ENCODE data around the gene NEUROD2.
"Not testable (repeated sequence)": the region's sequence is repeated elsewhere in the genome, so short reads cannot be mapped to it uniquely, and the experiment has no call there.

The NEUROD2 gene

DNA sequence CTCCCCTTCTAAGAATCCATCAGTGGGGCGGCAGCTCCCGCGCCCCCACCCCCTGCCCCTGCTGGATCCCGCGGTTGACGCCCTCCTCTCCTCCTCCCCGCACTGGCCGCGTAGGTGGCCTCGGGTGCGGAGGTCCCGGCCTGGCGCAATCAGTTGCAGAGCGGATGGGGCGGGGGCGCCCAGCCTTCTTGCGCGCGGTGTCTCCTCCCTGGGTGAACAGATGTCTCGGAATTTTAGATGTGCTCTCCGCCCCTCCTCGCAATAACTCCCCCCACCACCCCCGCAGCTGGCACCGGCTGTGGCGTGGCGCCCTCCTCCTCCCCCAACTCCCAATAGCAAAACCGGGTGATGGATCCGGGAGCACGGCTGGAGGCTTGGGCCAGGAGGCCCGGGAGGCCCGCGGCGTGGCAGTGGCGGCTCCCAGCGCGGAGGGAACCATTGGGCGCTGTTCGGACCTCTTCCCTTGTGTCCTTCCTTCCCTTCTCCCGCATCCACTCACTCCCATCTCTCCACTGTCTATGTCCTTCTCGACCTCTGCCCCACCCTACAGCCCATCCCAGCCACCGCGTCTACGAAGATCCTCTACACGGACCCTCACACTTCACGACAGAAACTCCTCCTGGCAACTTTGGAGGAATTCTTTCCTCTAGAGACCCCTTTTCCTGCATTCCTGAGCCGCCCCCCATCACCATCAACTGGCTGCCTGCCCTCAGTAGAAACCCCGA is 11.0 kb downstream of the NEUROD2 start:
- Histone ChIP-seq H3K4me1 (ENCODE audit: control insufficient read depth, insufficient read depth, low read length) (peaks cover 15% of the 10 kb centered on the region), H3K9ac (ENCODE audit: low read length) (no peak overlapping the region), H3K4me3 (ENCODE audit: low read length) (no peak overlapping the region), H3K9me3 (ENCODE audit: control insufficient read depth, low read length) (no peaks in the 10 kb centered on the region), H3K27me3 (ENCODE audit: control insufficient read depth, insufficient read depth, low read length) (peaks cover 84% of the 10 kb centered on the region), H3K36me3 (ENCODE audit: control insufficient read depth, insufficient read depth, low read length) (no peaks in the 10 kb centered on the region)

GRCh38 chr17:39595928-39596510 is 11.7 kb downstream of the NEUROD2 start:
- H3K9ac ChIP-seq (ENCODE audit: low read length): no peak overlapping the region
- H3K4me1 ChIP-seq (ENCODE audit: control insufficient read depth, insufficient read depth, low read length): peaks cover 15% of the 10 kb centered on the region
- no peaks in the 10 kb centered on the region for H3K9me3 ChIP-seq (ENCODE audit: control insufficient read depth, low read length)
- H3K36me3 ChIP-seq (ENCODE audit: control insufficient read depth, insufficient read depth, low read length): no peaks in the 10 kb centered on the region
- peaks cover 77% of the 10 kb centered on the region for H3K27me3 ChIP-seq (ENCODE audit: control insufficient read depth, insufficient read depth, low read length)
- H3K4me3 ChIP-seq (ENCODE audit: low read length): no peak overlapping the region

GRCh38 chr17:39595294-39595693 is 12.4 kb downstream of the NEUROD2 start:
- Histone ChIP-seq H3K27me3 (ENCODE audit: control insufficient read depth, insufficient read depth, low read length) (peaks cover 70% of the 10 kb centered on the region), H3K9ac (ENCODE audit: low read length) (no peak overlapping the region), H3K9me3 (ENCODE audit: control insufficient read depth, low read length) (no peaks in the 10 kb centered on the region), H3K4me1 (ENCODE audit: control insufficient read depth, insufficient read depth, low read length) (peaks cover 15% of the 10 kb centered on the region), H3K36me3 (ENCODE audit: control insufficient read depth, insufficient read depth, low read length) (no peaks in the 10 kb centered on the region), H3K4me3 (ENCODE audit: low read length) (no peak overlapping the region)

DNA sequence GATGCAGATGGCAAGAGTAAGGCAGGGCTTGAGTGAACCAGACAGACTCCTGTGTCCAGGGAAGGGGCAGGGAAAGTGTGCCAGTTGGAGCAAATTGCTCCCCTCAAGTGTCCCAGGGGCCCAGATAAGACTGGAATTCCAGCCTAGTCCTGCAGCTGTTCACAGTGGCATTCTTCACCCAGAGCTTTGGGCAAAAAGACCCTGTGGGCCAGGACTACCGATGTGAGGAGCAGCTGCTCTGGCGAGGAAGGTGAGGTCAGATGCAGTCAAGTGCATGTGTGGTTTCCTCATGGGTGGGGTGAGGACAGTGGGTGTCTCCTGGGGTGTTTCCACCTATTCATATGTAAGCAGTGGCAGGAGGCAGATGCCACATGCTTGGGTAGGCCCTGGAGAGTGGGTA is 14.3 kb downstream of the NEUROD2 start:
- no peaks in the 10 kb centered on the region for H3K36me3 ChIP-seq (ENCODE audit: control insufficient read depth, insufficient read depth, low read length)
- H3K9me3 ChIP-seq (ENCODE audit: control insufficient read depth, low read length): no peaks in the 10 kb centered on the region
- no peak overlapping the region for H3K4me3 ChIP-seq (ENCODE audit: low read length)
- H3K9ac ChIP-seq (ENCODE audit: low read length): no peak overlapping the region
- peaks cover 54% of the 10 kb centered on the region for H3K27me3 ChIP-seq (ENCODE audit: control insufficient read depth, insufficient read depth, low read length)
- H3K4me1 ChIP-seq (ENCODE audit: control insufficient read depth, insufficient read depth, low read length): no peaks in the 10 kb centered on the region

DNA sequence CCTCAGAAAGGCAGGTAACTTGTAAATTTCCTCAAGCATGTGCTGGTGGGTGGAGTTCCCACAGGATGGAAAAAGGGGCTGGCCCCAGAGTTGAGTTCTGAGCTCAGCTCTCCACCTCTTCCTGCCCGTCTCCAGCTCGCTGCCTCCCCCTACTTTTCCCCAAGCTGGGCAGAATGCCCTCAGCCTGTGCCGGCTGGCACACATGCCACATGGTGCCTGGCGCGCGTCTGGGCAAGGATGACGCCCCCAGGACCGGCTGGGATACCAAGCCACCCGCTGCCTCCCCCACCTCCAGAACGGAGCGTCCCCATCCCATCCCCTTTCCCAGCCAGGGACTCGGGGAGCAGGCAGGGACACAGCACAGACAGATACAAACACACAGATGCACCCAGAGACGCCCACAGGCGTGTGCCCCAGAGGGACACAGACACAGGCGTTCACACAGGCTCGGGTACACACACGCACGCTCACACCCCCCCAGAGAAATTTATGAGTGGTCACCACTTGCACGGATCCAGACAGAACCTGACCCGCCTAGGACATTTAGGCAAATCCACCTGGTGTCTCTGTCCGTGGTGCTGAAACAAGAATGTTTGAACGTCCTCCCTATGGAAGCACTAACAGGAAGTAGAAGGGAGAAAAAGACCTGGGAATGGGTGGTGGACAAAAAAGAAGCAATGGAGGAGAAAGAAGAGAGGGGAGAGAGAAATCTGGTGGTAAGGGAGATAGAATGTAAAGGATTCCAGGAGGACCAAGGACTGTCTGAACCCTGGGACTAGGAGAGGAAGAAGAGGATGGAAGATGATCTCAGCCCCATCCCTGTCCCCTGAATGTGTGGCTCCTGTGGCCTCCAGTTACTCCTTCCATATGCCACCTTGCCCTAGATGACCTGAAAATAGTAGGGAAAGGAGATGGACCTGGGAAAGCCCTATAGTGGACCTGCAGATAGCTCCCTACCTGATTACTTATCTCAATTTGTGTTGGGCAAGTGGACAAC is 15.5 kb downstream of the NEUROD2 start:
- Histone ChIP-seq H3K9me3 (ENCODE audit: control insufficient read depth, low read length) (no peaks in the 10 kb centered on the region), H3K36me3 (ENCODE audit: control insufficient read depth, insufficient read depth, low read length) (no peaks in the 10 kb centered on the region), H3K27me3 (ENCODE audit: control insufficient read depth, insufficient read depth, low read length) (peaks cover 43% of the 10 kb centered on the region), H3K9ac (ENCODE audit: low read length) (no peak overlapping the region), H3K4me3 (ENCODE audit: low read length) (no peak overlapping the region), H3K4me1 (ENCODE audit: control insufficient read depth, insufficient read depth, low read length) (no peaks in the 10 kb centered on the region)

DNA sequence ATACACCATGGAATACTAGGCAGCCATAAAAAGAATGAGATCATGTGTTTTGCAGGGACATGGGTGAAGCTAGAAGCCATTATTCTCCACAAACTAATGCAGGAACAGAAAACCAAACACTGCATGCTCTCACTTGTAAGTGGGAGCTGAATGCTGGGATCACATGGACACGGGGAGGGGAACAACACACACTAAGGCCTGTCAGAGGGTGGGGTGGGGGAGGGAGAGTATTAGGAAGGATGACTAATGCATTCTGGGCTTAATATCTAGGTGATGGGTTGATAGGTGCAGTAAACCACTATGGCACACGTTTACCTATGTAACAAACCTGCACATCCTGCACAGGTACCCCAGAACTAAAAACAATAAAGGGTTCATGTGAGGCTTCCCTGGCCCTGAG is 17.5 kb downstream of the NEUROD2 start:
- not testable (repeated sequence) for H3K36me3 ChIP-seq (ENCODE audit: control insufficient read depth, insufficient read depth, low read length); H3K4me3 ChIP-seq (ENCODE audit: low read length); H3K9ac ChIP-seq (ENCODE audit: low read length); H3K4me1 ChIP-seq (ENCODE audit: control insufficient read depth, insufficient read depth, low read length); H3K9me3 ChIP-seq (ENCODE audit: control insufficient read depth, low read length)
- peaks cover 23% of the 10 kb centered on the region for H3K27me3 ChIP-seq (ENCODE audit: control insufficient read depth, insufficient read depth, low read length)

DNA sequence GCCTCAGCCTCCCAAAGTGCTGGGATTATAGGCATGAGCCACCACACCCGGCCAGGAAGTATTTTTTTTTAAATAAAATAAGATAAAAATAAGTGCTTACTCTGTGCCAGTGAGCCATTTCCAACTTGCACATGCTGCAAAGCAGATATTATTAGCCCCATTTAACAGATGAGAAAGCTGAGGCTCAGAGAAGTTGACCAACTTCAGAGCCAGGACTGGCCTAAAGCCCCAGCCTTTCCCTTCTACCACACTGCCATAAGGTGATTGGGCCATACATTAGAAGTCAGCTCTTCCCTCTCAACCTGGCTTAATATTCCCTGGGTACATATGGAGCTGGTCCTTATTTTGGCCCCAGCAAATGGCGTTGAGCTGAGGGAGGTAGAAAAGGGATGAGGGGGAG is 25.1 kb downstream of the NEUROD2 start:
- peaks cover 7% of the 10 kb centered on the region for H3K4me1 ChIP-seq (ENCODE audit: control insufficient read depth, insufficient read depth, low read length)
- no peak overlapping the region for H3K4me3 ChIP-seq (ENCODE audit: low read length)
- no peaks in the 10 kb centered on the region for H3K36me3 ChIP-seq (ENCODE audit: control insufficient read depth, insufficient read depth, low read length)
- H3K9ac ChIP-seq (ENCODE audit: low read length): no peak overlapping the region
- H3K27me3 ChIP-seq (ENCODE audit: control insufficient read depth, insufficient read depth, low read length): peaks cover 8% of the 10 kb centered on the region
- no peaks in the 10 kb centered on the region for H3K9me3 ChIP-seq (ENCODE audit: control insufficient read depth, low read length)

- peaks cover 8% of the 10 kb centered on the region for H3K27me3 ChIP-seq (ENCODE audit: control insufficient read depth, insufficient read depth, low read length)
- H3K36me3 ChIP-seq (ENCODE audit: control insufficient read depth, insufficient read depth, low read length): no peaks in the 10 kb centered on the region
- H3K9ac ChIP-seq (ENCODE audit: low read length): no peak overlapping the region
- H3K4me3 ChIP-seq (ENCODE audit: low read length): no peak overlapping the region
- H3K9me3 ChIP-seq (ENCODE audit: control insufficient read depth, low read length): no peaks in the 10 kb centered on the region
- H3K4me1 ChIP-seq (ENCODE audit: control insufficient read depth, insufficient read depth, low read length): peaks cover 7% of the 10 kb centered on the region
Measured at GRCh38 chr17:39581759-39582085, 26.0 kb downstream of the NEUROD2 start.

- Histone ChIP-seq H3K27me3 (ENCODE audit: control insufficient read depth, insufficient read depth, low read length) (peaks cover 8% of the 10 kb centered on the region), H3K4me1 (ENCODE audit: control insufficient read depth, insufficient read depth, low read length) (peaks cover 7% of the 10 kb centered on the region), H3K4me3 (ENCODE audit: low read length) (no peak overlapping the region), H3K9me3 (ENCODE audit: control insufficient read depth, low read length) (no peaks in the 10 kb centered on the region), H3K9ac (ENCODE audit: low read length) (no peak overlapping the region), H3K36me3 (ENCODE audit: control insufficient read depth, insufficient read depth, low read length) (no peaks in the 10 kb centered on the region)
Measured at GRCh38 chr17:39581071-39581758, 26.5 kb downstream of the NEUROD2 start.

DNA sequence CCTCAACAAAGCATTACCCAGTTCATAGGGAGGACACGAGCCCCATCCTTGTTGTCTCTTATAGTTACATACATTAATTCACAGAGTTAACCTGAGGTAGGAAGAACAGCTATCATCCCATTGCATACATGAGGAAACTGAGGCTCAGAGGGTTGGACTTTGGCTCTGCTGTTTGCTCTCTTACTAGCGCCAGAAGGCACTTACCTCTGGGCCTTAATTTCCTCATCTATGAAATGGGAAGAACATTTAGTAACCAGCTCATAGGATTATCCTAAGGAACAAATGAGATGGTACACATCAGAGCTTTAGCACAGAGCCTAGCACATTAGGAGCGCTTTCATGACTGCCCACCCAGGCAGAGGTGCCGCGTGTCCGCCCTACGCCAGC is 27.6 kb downstream of the NEUROD2 start:
- Histone ChIP-seq H3K9ac (ENCODE audit: low read length) (no peak overlapping the region), H3K27me3 (ENCODE audit: control insufficient read depth, insufficient read depth, low read length) (peaks cover 8% of the 10 kb centered on the region), H3K9me3 (ENCODE audit: control insufficient read depth, low read length) (no peaks in the 10 kb centered on the region), H3K4me1 (ENCODE audit: control insufficient read depth, insufficient read depth, low read length) (peaks cover 7% of the 10 kb centered on the region), H3K36me3 (ENCODE audit: control insufficient read depth, insufficient read depth, low read length) (no peaks in the 10 kb centered on the region), H3K4me3 (ENCODE audit: low read length) (no peak overlapping the region)

GRCh38 chr17:39579318-39580081 is 28.2 kb downstream of the NEUROD2 start:
- H3K9me3 ChIP-seq (ENCODE audit: control insufficient read depth, low read length): no peaks in the 10 kb centered on the region
- H3K4me3 ChIP-seq (ENCODE audit: low read length): no peak overlapping the region
- no peak overlapping the region for H3K9ac ChIP-seq (ENCODE audit: low read length)
- peaks cover 7% of the 10 kb centered on the region for H3K4me1 ChIP-seq (ENCODE audit: control insufficient read depth, insufficient read depth, low read length)
- H3K27me3 ChIP-seq (ENCODE audit: control insufficient read depth, insufficient read depth, low read length): peaks cover 8% of the 10 kb centered on the region
- H3K36me3 ChIP-seq (ENCODE audit: control insufficient read depth, insufficient read depth, low read length): no peaks in the 10 kb centered on the region

Measured in mucosa of stomach (tissue), 1 donor.